ENCODE results near the gene ILK.

The ILK gene

DNA sequence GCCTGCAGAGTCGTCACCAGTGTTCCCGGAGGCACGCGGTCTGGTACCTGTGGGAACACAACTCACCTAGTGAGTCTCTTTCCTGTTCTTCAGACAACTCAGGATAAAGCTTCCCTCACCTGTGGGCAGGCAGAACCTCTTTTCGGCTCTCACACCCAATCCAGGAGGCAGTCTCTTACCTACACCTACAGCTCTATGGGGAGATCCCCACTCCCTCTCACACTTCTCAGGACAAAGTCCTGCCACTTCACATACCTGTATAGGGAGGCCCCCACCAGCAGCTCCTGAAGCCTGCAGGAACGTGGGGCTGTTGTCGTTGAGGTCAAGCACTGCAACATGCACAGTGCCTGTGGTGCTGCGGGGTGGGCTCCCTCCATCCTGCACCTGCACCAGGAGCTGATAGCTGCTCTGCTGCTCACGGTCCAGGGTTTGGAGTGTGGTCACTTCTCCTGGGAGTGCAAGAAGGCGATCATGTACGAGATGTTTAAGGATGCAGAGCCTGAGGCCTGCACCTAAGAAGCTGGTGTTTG lies 27.9 kb downstream of the ILK start:
- no peak overlapping the region for H3K4me3 ChIP-seq (replicated peaks in 1 of 2; ENCODE audit: low read depth in 2 of 2, low read length in 2 of 2)
- TF ChIP-seq CTCF (IDR thresholded peaks at IDR 0.05; ENCODE audit: low read depth, low read length): no peak
- DNase-seq (ENCODE audit: low read depth in 2 of 2): no peak

DNA sequence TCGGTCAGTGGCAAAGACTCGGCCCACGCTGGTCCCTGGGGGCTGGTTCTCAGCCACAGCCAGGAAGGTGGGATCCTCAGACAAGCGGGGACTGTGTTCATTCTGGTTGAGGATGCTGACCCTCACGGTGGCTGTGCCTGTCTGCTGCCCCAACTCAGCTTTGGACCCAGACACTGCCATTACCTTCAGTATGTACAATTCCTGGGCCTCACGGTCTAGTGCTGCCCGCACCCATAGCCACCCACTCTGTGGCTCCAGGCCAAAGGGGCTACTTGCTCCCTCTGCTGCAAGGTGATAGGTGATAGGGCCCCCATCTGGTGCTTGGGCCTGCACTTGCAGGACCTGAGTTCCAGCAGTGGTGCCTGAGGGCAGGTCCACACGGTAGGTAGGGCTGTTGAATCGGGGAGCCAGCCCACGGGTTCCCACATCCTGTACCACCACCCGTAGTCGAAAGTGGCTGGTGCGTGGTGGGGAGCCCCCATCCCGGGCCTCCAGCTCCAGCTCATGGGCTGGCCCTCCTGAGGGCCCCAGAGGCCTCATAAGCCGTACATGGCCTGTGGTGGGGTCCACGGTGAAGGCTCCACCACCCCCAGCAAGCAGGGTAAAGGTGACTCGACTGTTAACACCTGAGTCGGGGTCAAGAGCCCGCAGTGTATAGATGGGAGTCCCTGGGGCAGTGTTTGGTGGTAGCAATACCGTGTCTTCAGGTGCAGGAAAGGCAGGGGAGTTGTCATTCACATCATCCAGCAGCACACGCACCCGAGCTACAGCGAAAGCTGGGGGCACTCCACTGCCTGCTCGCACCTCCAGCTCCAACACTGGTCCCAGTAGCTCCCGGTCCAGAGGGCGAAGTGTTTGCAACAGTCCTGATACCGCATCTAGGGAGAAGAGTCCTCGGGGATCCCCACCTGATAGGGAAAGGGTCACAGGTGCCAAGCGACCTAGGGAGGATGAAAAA lies 28.8 kb downstream of the ILK start:
- no peak for DNase-seq (ENCODE audit: low read depth in 2 of 2)

DNA sequence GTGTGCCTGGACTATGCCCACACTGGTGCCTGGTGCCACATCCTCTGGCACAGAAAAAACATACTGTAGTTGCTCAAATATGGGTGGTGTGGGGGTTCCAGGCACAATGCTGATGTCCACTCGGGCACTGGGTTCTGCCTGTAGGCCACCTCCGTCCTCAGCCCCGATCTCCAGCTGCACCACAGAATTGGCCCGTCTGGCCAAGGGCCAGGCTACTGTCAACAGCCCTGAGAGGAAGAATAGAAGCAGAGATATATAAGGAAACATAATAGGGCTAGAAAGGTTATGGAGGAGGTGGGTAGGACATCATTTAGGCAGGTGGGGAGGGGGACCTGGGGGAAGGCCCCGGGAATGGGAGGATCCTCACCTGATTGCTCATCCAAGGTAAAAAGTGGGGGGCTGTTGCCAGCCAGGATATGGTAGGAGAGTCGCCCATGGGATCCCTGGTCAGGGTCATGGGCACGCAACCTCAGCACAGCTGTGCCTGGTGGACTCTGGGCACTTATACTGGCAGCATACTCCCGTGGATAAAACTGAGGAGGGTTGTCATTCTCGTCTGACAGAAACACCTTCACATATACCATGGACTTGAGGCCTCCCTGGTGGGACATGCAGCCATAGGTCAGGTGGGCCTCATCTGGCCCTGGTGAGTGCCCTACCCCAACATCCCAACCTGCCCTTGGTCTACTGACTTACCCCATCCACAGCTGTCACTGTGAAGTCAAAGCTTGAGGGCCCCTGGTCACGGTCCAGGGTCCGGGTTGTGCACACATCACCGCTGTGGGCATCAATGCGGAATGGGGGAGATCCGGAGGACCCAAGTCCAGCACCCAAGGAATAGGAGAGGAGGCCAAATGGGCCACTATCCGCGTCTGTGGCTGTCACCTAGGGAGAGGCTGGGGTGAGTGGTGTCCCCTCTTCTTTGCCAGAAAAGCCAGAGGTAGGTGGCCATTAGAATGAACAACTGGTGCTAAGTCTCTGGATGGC lies 30.1 kb downstream of the ILK start:
- no peak overlapping the region for H3K4me3 ChIP-seq (replicated peaks in 1 of 2; ENCODE audit: low read depth in 2 of 2, low read length in 2 of 2)
- TF ChIP-seq CTCF (IDR thresholded peaks at IDR 0.05; ENCODE audit: low read depth, low read length): no peak
- no peak for DNase-seq (ENCODE audit: low read depth in 2 of 2)

More for the DNA sequence above, 28.8 kb downstream of the ILK start:
- H3K4me3 ChIP-seq (replicated peaks in 1 of 2; ENCODE audit: low read depth in 2 of 2, low read length in 2 of 2): no peak overlapping the region
- TF ChIP-seq CTCF (IDR thresholded peaks at IDR 0.05; ENCODE audit: low read depth, low read length): no peak

GRCh38 chr11:6634534-6634933 lies 31.0 kb downstream of the ILK start:
- no peak for TF ChIP-seq CTCF (IDR thresholded peaks at IDR 0.05; ENCODE audit: low read depth, low read length)
- H3K4me3 ChIP-seq (replicated peaks in 1 of 2; ENCODE audit: low read depth in 2 of 2, low read length in 2 of 2): no peak overlapping the region
- no peak for DNase-seq (ENCODE audit: low read depth in 2 of 2)

GRCh38 chr11:6635082-6635932 lies 31.7 kb downstream of the ILK start:
- DNase-seq (ENCODE audit: low read depth in 2 of 2): peak; percentile 46 to 81
- TF ChIP-seq CTCF (IDR thresholded peaks at IDR 0.05; ENCODE audit: low read depth, low read length): no peak

DNA sequence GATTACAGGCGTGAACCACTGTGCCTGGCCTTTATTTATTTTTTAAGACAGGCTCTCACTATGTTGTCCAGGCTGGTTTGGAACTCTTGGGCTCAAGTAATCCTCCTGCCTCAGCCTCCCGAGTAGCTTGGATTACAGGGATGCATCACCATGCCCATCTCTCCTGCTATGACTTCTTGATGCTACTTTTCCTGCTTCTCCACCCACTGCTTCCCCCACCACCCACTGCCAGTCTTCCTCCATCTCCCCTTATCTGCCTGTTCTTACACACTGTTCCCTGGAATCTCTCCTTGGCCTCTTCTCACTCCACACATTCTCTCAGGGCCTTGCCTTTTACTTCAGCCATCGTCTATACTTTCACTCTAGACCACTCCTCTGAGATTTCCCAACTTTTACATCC lies 32.9 kb downstream of the ILK start:
- no peak for TF ChIP-seq CTCF (IDR thresholded peaks at IDR 0.05; ENCODE audit: low read depth, low read length)
- DNase-seq (ENCODE audit: low read depth in 2 of 2): no peak

More at GRCh38 chr11:6635082-6635932, 31.7 kb downstream of the ILK start:
- no peak overlapping the region for H3K4me3 ChIP-seq (replicated peaks in 1 of 2; ENCODE audit: low read depth in 2 of 2, low read length in 2 of 2)

More for the DNA sequence above, 32.9 kb downstream of the ILK start:
- no peak overlapping the region for H3K4me3 ChIP-seq (replicated peaks in 1 of 2; ENCODE audit: low read depth in 2 of 2, low read length in 2 of 2)
